Astrocyte (in vitro differentiated cells and primary cell): ENCODE results near the gene NFATC3. TPM values are rescaled to one million over a fixed set of nuclear protein-coding genes. Genes with fewer than 3 reads are reported as not detected.
A peak's percentile ranks its signal among the peaks of the same experiment; 100 is the strongest.

ENCODE experiments used
- DNase-seq: peaks from one replicate; pipeline ENCODE4 v3.0.0-alpha.2; 2010; ENCODE audit warnings: low read depth
- FAIRE-seq: peaks from 2 replicates; lab custom pipeline; 2011; peaks lifted over from hg19 to GRCh38; lab: Jason Lieb, UNC
- H2AFZ ChIP-seq: 2 replicates; pipeline ENCODE4 v1.6.0; 2012; ENCODE audit warnings: low read depth, low read length, inconsistent platforms
- H3K27ac ChIP-seq: 2 replicates; pipeline ENCODE4 v1.5.1; 2011; ENCODE audit warnings: low read depth, low read length, inconsistent platforms
- H3K27me3 ChIP-seq: 2 replicates; pipeline ENCODE4 v1.6.0; 2011; ENCODE audit warnings: low read length, inconsistent platforms; ENCODE audit not compliant: insufficient read depth
- H3K36me3 ChIP-seq: 2 replicates; pipeline ENCODE4 v1.5.1; 2011; ENCODE audit warnings: low read length, inconsistent platforms; ENCODE audit not compliant: insufficient read depth
- H3K4me1 ChIP-seq: 2 replicates; pipeline ENCODE4 v1.5.1; 2011; ENCODE audit warnings: low read length, inconsistent platforms; ENCODE audit not compliant: insufficient read depth
- H3K4me2 ChIP-seq: 2 replicates; pipeline ENCODE4 v1.6.0; 2012; ENCODE audit warnings: low read length, inconsistent platforms
- H3K4me3 ChIP-seq: 2 replicates; pipeline ENCODE4 v1.5.1; 2011; ENCODE audit warnings: low read depth, mild to moderate bottlenecking, low read length, inconsistent platforms; ENCODE audit not compliant: insufficient read depth
- H3K79me2 ChIP-seq: 2 replicates; pipeline ENCODE4 v1.6.0; 2012; ENCODE audit warnings: mild to moderate bottlenecking, low read length, inconsistent platforms; ENCODE audit not compliant: insufficient read depth
- H3K9ac ChIP-seq: 2 replicates; pipeline ENCODE4 v1.6.0; 2012; ENCODE audit warnings: mild to moderate bottlenecking, low read length, inconsistent platforms
- H3K9me3 ChIP-seq: 2 replicates; pipeline ENCODE4 v1.5.1; 2012; ENCODE audit warnings: low read depth, mild to moderate bottlenecking, low read length, inconsistent platforms; ENCODE audit not compliant: insufficient read depth
- H4K20me1 ChIP-seq: 2 replicates; pipeline ENCODE4 v1.6.0; 2012; ENCODE audit warnings: low read length, inconsistent platforms; ENCODE audit not compliant: insufficient read depth
- H3K27ac Mint-ChIP-seq: one replicate; pipeline ENCODE4 v1.8.0; 2021; ENCODE audit warnings: mild to moderate bottlenecking, mixed read lengths; ENCODE audit not compliant: unreplicated experiment
- H3K27me3 Mint-ChIP-seq: one replicate; pipeline ENCODE4 v1.8.0; 2021; ENCODE audit warnings: low read depth, mixed read lengths; ENCODE audit not compliant: unreplicated experiment
- H3K36me3 Mint-ChIP-seq: one replicate; pipeline ENCODE4 v1.8.0; 2021; ENCODE audit warnings: low read depth, mixed read lengths; ENCODE audit not compliant: unreplicated experiment
- H3K4me1 Mint-ChIP-seq: one replicate; pipeline ENCODE4 v1.8.0; 2021; ENCODE audit warnings: low read depth, mixed read lengths; ENCODE audit not compliant: unreplicated experiment
- H3K4me3 Mint-ChIP-seq: one replicate; pipeline ENCODE4 v1.8.0; 2021; ENCODE audit warnings: mild to moderate bottlenecking, moderate library complexity, mixed read lengths; ENCODE audit not compliant: unreplicated experiment
- H3K9me3 Mint-ChIP-seq: one replicate; pipeline ENCODE4 v1.8.0; 2021; ENCODE audit warnings: mild to moderate bottlenecking, mixed read lengths; ENCODE audit not compliant: unreplicated experiment
- CTCF ChIP-seq: IDR thresholded peaks from 2 replicates; pipeline ENCODE4 v1.5.1; 2011; ENCODE audit warnings: low read depth, mild to moderate bottlenecking, inconsistent platforms, low read length, moderate library complexity; ENCODE audit not compliant: insufficient read depth
- EZH2 ChIP-seq: IDR thresholded peaks from 2 replicates; pipeline ENCODE4 v1.6.1; 2012; ENCODE audit warnings: mild to moderate bottlenecking, low read length, inconsistent platforms; ENCODE audit not compliant: insufficient read depth
- total RNA-seq: library from RNA; stranded (reverse); gene quantifications from 2 replicates; pipeline ENCODE4 v1.2.1, GENCODE V29; 2021

Gene NFATC3
- total RNA-seq, 1 donor from 2014 or later: 34.0 TPM

DNA sequence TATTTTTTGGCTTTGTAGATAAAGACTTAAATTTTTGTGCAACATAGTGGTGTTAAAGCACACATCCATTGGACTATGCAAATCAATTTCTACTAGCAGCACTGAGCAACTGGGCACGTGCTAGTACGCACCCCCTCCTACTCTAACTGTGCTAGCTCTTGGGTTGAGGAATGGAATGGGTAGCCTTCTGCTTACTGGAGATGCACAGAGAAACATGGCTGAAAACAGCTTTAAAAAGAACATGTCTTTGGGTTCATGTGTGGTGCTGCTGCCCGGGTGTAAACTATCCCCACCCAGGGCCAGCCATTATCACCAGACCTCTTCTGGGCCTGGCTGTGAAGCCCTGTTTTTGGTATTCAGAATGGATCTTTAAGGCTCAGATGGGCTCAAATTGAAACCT is 143.5 kb downstream of the NFATC3 start:
- Histone ChIP-seq H3K4me3 (no peak overlapping the region), H3K27me3 (no peaks in the 10 kb centered on the region), H3K27ac (no peak overlapping the region), H3K36me3 (no peaks in the 10 kb centered on the region), H3K9ac (no peak overlapping the region), H4K20me1 (peaks cover 21% of the 10 kb centered on the region), H3K4me2 (no peak overlapping the region), H2AFZ (no peak overlapping the region), H3K4me1 (no peaks in the 10 kb centered on the region), H3K9me3 (no peaks in the 10 kb centered on the region), H3K79me2 (no peaks in the 10 kb centered on the region)
- TF ChIP-seq CTCF (no peak), EZH2 (no peak)
- H3K27ac Mint-ChIP-seq: no peak overlapping the region
- DNase-seq: no peak
- peaks cover 3% of the 10 kb centered on the region for H3K36me3 Mint-ChIP-seq
- no peaks in the 10 kb centered on the region for H3K9me3 Mint-ChIP-seq
- H3K4me3 Mint-ChIP-seq: no peak overlapping the region
- H3K4me1 Mint-ChIP-seq: peaks cover 16% of the 10 kb centered on the region
- FAIRE-seq: no peak
- H3K27me3 Mint-ChIP-seq: no peaks in the 10 kb centered on the region

GRCh38 chr16:68229431-68230175 is 144.4 kb downstream of the NFATC3 start:
- Histone ChIP-seq H3K36me3 (no peaks in the 10 kb centered on the region), H2AFZ (no peak overlapping the region), H3K4me2 (no peak overlapping the region), H3K4me3 (no peak overlapping the region), H3K27ac (no peak overlapping the region), H3K27me3 (no peaks in the 10 kb centered on the region), H3K79me2 (no peaks in the 10 kb centered on the region), H4K20me1 (peaks cover 21% of the 10 kb centered on the region), H3K9me3 (no peaks in the 10 kb centered on the region), H3K9ac (no peak overlapping the region), H3K4me1 (no peaks in the 10 kb centered on the region)
- Mint-ChIP-seq H3K27ac (no peak overlapping the region), H3K27me3 (peaks cover 2% of the 10 kb centered on the region), H3K4me3 (no peak overlapping the region), H3K4me1 (peaks cover 16% of the 10 kb centered on the region), H3K9me3 (no peaks in the 10 kb centered on the region), H3K36me3 (peaks cover 3% of the 10 kb centered on the region)
- TF ChIP-seq CTCF (peak; percentile 96), EZH2 (no peak)
- DNase-seq: peak; percentile 18
- FAIRE-seq: peak; percentile 37

- H3K36me3 Mint-ChIP-seq: peaks cover 3% of the 10 kb centered on the region
- TF ChIP-seq CTCF (no peak), EZH2 (no peak)
- Histone ChIP-seq H4K20me1 (peaks cover 21% of the 10 kb centered on the region), H2AFZ (no peak overlapping the region), H3K79me2 (no peaks in the 10 kb centered on the region), H3K4me3 (no peak overlapping the region), H3K9me3 (no peaks in the 10 kb centered on the region), H3K9ac (no peak overlapping the region), H3K4me2 (no peak overlapping the region), H3K27ac (no peak overlapping the region), H3K27me3 (peaks cover 4% of the 10 kb centered on the region), H3K36me3 (no peaks in the 10 kb centered on the region), H3K4me1 (no peaks in the 10 kb centered on the region)
- H3K27ac Mint-ChIP-seq: no peak overlapping the region
- H3K4me3 Mint-ChIP-seq: no peak overlapping the region
- no peaks in the 10 kb centered on the region for H3K9me3 Mint-ChIP-seq
- H3K27me3 Mint-ChIP-seq: peaks cover 4% of the 10 kb centered on the region
- no peak for DNase-seq
- H3K4me1 Mint-ChIP-seq: peaks cover 16% of the 10 kb centered on the region
- FAIRE-seq: no peak
These were observed 145.0 kb downstream of the NFATC3 start for GRCh38 chr16:68230176-68230571.
